Neural progenitor cell (in vitro differentiated cells): ENCODE measurements around the gene ADCYAP1.

ENCODE experiments used
- EZH2 ChIP-seq: fragments of 200-600 bp; sonication (generic); IDR thresholded peaks from 2 replicates; pipeline ENCODE4 v1.6.1; 2017; ENCODE audit warnings: antibody characterized with exemption, mild to moderate bottlenecking, moderate library complexity
- EZH2phosphoT487 ChIP-seq: fragments of 200-600 bp; sonication (generic); IDR thresholded peaks from 2 replicates; pipeline ENCODE4 v1.6.1; 2017; ENCODE audit warnings: antibody characterized with exemption
- TF ChIP-seq, protein P1 (sequence below): fragments of 200-600 bp; sonication (generic); IDR thresholded peaks from 2 replicates; pipeline ENCODE4 v1.5.1; 2017; ENCODE audit warnings: antibody characterized with exemption, mild to moderate bottlenecking

DNA sequence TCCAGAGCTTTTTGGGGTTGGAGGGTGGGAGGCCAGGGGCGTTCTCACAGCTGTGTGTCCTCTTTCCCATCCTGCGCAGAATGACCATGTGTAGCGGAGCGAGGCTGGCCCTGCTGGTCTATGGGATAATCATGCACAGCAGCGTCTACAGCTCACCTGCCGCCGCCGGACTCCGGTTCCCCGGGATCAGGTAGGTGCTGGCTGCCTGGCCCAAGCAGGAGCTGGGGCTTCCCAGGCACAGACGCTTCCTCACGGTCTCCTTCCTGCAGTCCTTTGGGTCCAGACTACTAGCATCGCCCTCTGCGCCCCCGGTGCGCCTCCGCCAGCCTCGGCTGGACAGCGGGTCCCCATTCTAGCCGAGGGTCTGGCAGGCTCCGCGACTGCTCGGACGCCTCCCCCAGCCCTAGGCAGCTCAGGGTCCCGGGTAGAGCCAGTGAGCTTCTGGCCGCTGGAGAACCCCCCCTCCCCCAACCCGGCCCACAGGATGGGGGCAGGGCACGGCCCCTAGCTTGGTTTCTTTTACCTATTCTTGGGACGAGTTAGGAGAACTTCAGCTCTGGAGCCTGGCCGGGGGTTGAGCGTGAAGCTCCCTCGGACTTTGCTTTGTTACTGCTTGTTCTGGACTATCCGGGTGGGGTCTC lies 756 bp downstream of the ADCYAP1 start:
- TF ChIP-seq, protein P1, sequence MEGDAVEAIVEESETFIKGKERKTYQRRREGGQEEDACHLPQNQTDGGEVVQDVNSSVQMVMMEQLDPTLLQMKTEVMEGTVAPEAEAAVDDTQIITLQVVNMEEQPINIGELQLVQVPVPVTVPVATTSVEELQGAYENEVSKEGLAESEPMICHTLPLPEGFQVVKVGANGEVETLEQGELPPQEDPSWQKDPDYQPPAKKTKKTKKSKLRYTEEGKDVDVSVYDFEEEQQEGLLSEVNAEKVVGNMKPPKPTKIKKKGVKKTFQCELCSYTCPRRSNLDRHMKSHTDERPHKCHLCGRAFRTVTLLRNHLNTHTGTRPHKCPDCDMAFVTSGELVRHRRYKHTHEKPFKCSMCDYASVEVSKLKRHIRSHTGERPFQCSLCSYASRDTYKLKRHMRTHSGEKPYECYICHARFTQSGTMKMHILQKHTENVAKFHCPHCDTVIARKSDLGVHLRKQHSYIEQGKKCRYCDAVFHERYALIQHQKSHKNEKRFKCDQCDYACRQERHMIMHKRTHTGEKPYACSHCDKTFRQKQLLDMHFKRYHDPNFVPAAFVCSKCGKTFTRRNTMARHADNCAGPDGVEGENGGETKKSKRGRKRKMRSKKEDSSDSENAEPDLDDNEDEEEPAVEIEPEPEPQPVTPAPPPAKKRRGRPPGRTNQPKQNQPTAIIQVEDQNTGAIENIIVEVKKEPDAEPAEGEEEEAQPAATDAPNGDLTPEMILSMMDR, result no peak
- TF ChIP-seq EZH2phosphoT487 (peak; percentile 4), EZH2 (peak; percentile 1)
